ENCODE measurements around the gene JUP.

JUP gene

DNA sequence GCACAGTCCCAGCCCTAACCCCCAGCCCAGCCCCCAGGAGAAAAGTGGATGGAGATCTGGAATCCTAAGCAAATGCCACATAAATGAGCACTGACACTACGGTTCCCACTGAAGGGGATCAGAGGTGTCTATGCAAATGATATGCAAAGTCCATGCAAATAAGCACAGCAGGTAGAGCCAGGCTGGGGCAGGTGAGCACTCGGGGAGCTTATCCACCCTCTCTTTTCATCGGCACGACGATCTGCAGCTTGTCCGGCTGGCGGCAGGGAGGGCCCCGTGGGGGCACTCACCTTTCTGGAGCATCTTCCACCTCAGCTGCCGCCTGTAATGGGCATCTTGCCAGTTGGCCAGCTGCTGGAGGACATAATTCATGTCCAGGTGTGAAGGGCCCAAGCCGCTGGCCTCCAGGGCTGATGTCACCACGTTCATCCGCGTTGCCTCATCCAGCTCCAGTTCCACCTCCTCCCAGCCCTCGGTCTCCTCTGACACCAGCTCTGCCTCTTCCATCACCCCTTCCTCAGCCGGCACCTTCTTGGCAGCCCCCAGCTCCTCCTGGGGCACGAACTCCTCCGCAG lies 61.9 kb downstream of the JUP start:
- Histone ChIP-seq H3K4me1 (ENCODE audit: control insufficient read depth, insufficient read depth, low read length) (no peaks in the 10 kb centered on the region), H3K9me3 (ENCODE audit: control insufficient read depth, low read length) (no peaks in the 10 kb centered on the region), H3K4me3 (ENCODE audit: insufficient read depth, low read depth, low read length) (no peak overlapping the region), H3K27ac (ENCODE audit: insufficient read depth, low read depth, low read length, poor library complexity, severe bottlenecking) (no peak overlapping the region), H3K27me3 (ENCODE audit: control insufficient read depth, insufficient read depth, low read length, poor library complexity, severe bottlenecking) (no peaks in the 10 kb centered on the region), H3K36me3 (ENCODE audit: control insufficient read depth, insufficient read depth, low read length) (no peaks in the 10 kb centered on the region)
- WGBS, 2 experiments: 86 to 90% methylated on average over 16 to 17 of the region's 17 CpGs

DNA sequence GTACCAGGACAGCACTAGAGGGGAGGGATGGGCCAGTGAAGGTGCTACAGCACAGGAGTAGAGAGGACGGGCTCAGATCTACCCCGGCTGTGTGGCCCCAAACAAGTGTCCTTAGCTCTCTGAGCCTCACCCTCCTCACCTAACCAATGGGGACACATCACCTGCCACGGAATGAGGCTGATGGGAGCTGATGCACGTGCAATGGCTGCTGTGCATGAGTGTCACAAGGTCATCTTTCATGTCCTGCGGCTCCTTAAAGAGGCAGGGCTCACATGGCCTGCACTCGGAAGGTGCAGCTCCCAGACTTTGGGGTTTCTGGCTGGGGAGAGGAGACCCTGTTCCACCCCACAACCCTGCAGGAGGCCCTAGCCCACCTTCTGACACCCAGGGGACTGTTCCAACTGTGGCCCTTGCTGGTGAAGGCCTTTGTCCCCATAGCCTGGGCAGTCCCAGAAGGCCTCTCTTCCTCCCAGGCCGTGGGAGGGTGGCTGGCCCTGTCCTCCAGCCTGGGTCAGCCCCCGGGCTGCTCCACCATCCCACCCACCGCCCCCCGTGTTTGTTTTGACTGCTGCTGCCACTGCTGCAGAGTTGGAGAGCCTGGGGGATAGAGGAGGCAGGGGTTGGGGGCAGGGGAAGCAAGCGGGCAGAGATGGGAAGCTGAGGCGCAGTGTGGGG lies 62.6 kb downstream of the JUP start:
- Histone ChIP-seq H3K4me3 (ENCODE audit: insufficient read depth, low read depth, low read length) (no peak overlapping the region), H3K9me3 (ENCODE audit: control insufficient read depth, low read length) (no peaks in the 10 kb centered on the region), H3K4me1 (ENCODE audit: control insufficient read depth, insufficient read depth, low read length) (no peaks in the 10 kb centered on the region), H3K27ac (ENCODE audit: insufficient read depth, low read depth, low read length, poor library complexity, severe bottlenecking) (no peak overlapping the region), H3K36me3 (ENCODE audit: control insufficient read depth, insufficient read depth, low read length) (no peaks in the 10 kb centered on the region), H3K27me3 (ENCODE audit: control insufficient read depth, insufficient read depth, low read length, poor library complexity, severe bottlenecking) (no peaks in the 10 kb centered on the region)
- WGBS, 2 experiments: 84 to 85% methylated on average over 12 of the region's 12 CpGs

DNA sequence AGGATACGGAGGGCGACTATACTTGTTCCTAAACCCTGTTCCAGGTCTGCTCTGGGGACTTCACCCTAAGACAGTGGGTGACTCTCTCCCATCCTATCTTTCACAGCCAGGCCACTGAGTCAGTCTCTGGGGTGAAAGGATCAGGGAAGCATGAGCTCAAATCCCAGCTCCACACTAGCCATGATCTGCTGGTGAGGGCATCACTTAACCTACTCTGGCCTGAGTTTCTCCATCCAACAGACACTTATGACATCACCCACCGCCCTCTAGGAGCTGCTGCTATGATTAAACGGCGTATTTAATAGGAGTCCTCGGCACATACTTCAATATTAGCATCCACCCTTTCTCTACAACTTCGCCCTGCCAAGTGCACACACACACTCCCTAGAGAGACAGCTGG lies 64.3 kb downstream of the JUP start:
- no peaks in the 10 kb centered on the region for H3K9me3 ChIP-seq (ENCODE audit: control insufficient read depth, low read length)
- H3K27me3 ChIP-seq (ENCODE audit: control insufficient read depth, insufficient read depth, low read length, poor library complexity, severe bottlenecking): no peaks in the 10 kb centered on the region
- H3K27ac ChIP-seq (ENCODE audit: insufficient read depth, low read depth, low read length, poor library complexity, severe bottlenecking): no peak overlapping the region
- H3K36me3 ChIP-seq (ENCODE audit: control insufficient read depth, insufficient read depth, low read length): no peaks in the 10 kb centered on the region
- no peak overlapping the region for H3K4me3 ChIP-seq (ENCODE audit: insufficient read depth, low read depth, low read length)
- peaks cover 4% of the 10 kb centered on the region for H3K4me1 ChIP-seq (ENCODE audit: control insufficient read depth, insufficient read depth, low read length)
- 93% methylated on average over 7 of the region's 7 CpGs for WGBS, 2 experiments

DNA sequence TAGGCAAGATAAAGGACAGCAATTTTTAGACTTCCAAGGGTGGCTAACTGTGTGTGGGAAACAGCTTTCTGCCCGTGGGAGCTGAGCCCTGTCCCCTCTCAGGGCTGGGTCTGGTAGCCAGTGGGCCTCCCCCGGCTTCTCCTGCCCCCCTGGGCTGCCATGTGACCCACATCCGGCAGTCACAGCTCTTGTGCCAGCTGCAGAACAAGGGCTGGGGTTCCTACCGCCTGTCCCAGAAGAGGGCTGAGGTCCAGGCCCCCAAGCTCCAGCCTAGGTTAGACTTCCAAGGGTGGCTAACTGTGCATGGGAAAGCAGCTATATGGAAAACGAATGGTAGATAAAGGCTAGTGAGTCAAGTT lies 68.2 kb downstream of the JUP start:
- H3K27ac ChIP-seq (ENCODE audit: insufficient read depth, low read depth, low read length, poor library complexity, severe bottlenecking): no peak overlapping the region
- H3K4me1 ChIP-seq (ENCODE audit: control insufficient read depth, insufficient read depth, low read length): peaks cover 4% of the 10 kb centered on the region
- no peaks in the 10 kb centered on the region for H3K9me3 ChIP-seq (ENCODE audit: control insufficient read depth, low read length)
- 85 to 87% methylated on average over 5 of the region's 5 CpGs for WGBS, 2 experiments
- H3K27me3 ChIP-seq (ENCODE audit: control insufficient read depth, insufficient read depth, low read length, poor library complexity, severe bottlenecking): no peaks in the 10 kb centered on the region
- H3K4me3 ChIP-seq (ENCODE audit: insufficient read depth, low read depth, low read length): no peak overlapping the region
- H3K36me3 ChIP-seq (ENCODE audit: control insufficient read depth, insufficient read depth, low read length): no peaks in the 10 kb centered on the region

DNA sequence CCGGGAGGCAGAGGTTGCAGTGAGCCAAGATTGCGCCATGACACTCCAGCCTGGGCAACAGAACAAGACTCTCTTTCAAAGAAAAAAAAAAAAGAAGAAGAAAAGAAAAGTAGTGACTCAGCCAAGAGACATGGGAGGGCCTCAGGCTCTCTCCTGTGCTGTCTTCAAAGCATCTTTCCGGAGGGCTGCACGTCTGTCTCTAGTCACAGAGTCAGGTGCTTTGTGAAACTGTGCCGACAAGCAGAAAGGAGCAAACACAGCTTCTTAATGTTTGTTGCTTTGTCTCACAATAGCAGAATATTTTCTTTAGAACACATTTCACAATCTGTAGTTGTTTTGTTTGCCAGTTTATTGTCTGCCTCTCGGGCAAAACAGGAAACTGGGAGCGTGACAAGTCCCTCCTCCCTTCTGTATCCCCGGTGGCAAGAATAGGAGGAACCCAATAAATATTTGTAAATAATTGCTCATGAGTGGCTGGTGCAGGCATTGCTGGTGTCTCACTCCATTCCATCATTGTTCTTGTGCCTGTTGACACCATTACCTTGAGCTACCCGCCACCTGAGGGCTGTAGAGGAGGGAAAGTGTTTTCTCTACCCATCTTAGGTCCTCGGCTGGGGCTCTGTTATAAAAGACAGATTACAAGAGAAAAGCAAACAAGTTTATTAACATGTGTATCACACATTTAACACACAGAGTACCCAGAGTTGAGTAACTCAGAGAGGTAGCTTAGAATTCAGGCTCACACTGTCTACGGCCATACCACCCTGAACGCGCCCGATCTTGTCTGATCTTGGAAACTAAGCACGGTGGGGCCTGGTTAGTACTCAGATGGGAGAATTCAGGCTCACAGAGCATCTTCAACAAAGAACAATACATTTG lies 68.9 kb downstream of the JUP start:
- Histone ChIP-seq H3K36me3 (ENCODE audit: control insufficient read depth, insufficient read depth, low read length) (no peaks in the 10 kb centered on the region), H3K27ac (ENCODE audit: insufficient read depth, low read depth, low read length, poor library complexity, severe bottlenecking) (no peak overlapping the region), H3K4me1 (ENCODE audit: control insufficient read depth, insufficient read depth, low read length) (peaks cover 4% of the 10 kb centered on the region), H3K4me3 (ENCODE audit: insufficient read depth, low read depth, low read length) (no peak overlapping the region), H3K9me3 (ENCODE audit: control insufficient read depth, low read length) (no peaks in the 10 kb centered on the region), H3K27me3 (ENCODE audit: control insufficient read depth, insufficient read depth, low read length, poor library complexity, severe bottlenecking) (no peaks in the 10 kb centered on the region)
- WGBS, 2 experiments: 85 to 86% methylated on average over 14 to 15 of the region's 15 CpGs

DNA sequence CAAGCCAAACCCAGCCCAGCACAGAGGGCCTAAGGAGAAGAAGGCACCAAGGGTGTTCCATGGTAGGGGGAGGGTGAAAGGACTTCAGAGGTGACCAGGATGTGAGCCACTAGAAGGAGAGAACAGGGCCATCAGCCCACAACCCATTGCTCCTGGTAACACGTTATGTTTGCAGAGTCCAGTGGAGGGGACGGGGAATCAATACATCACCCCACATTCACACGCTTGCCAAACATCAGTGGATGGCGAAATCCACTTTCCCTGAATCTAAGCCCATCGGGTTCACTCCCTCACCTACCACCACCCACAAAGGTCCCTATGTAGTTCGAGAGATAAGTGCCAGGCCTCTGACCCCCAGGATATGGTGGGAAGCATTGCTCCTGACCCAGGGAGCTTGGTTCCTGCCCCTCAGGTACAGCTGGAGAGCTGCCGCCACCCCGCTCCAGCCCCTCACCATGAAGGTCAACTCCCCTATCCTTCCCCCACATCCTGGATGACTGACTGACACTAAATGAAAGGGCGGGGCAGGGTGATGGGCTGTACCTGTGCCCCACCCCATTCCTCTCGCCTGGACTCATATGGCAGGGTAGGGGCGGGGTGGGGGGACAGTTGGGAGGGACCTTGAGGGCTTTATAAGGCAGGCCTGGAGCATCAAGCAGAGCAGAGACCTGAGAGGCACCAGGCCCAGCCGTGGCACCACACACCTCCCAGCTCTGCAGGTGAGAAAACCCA lies 74.7 kb downstream of the JUP start, which contains the start of gene GAST:
TSS of gene GAST (plus strand) at position 663 of the 732 bp plus-strand sequence. CDS start 3,106 bp downstream, outside the sequence.
- peaks cover 37% of the 10 kb centered on the region for H3K27me3 ChIP-seq (ENCODE audit: control insufficient read depth, insufficient read depth, low read length, poor library complexity, severe bottlenecking)
- H3K4me3 ChIP-seq (ENCODE audit: insufficient read depth, low read depth, low read length): no peak within 1 kb of the TSS
- no peaks in the 10 kb centered on the region for H3K36me3 ChIP-seq (ENCODE audit: control insufficient read depth, insufficient read depth, low read length)
- no peak within 1 kb of the TSS for H3K27ac ChIP-seq (ENCODE audit: insufficient read depth, low read depth, low read length, poor library complexity, severe bottlenecking)
- no peaks in the 10 kb centered on the region for H3K9me3 ChIP-seq (ENCODE audit: control insufficient read depth, low read length)
- WGBS, 2 experiments: 88 to 91% methylated on average over 12 of the region's 12 CpGs
- H3K4me1 ChIP-seq (ENCODE audit: control insufficient read depth, insufficient read depth, low read length): no peaks in the 10 kb centered on the region

DNA sequence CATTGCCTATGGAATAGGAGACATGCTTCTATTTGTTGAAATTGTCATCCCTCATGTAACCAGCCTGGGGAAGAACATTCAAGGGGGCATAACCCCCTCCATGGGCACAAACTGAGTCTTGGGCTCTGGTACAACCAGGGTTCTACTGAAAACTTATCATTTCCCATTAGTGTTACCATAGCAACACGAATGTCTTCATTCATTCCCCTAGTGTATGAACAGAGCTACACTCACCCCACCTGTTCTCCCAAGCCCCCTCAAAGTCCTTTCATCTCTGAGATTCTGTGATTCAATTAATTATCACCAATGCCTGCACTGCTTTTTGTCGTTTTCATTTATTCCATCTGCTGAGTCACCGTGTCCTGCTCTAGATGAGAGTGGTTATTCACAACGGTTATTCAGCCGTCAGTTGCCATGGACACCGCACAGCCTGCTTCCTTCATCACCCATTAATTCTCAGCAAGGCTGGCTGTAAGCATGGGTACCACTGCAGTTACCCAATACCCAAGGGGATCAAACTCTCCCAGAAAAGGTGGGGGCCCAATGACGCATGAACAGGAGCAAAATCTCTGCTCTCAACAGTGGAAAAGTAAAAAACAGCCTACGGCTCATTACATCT lies 75.9 kb downstream of the JUP start:
- Histone ChIP-seq H3K4me1 (ENCODE audit: control insufficient read depth, insufficient read depth, low read length) (no peaks in the 10 kb centered on the region), H3K9me3 (ENCODE audit: control insufficient read depth, low read length) (no peaks in the 10 kb centered on the region), H3K27ac (ENCODE audit: insufficient read depth, low read depth, low read length, poor library complexity, severe bottlenecking) (no peak overlapping the region), H3K4me3 (ENCODE audit: insufficient read depth, low read depth, low read length) (no peak overlapping the region), H3K36me3 (ENCODE audit: control insufficient read depth, insufficient read depth, low read length) (no peaks in the 10 kb centered on the region), H3K27me3 (ENCODE audit: control insufficient read depth, insufficient read depth, low read length, poor library complexity, severe bottlenecking) (peaks cover 46% of the 10 kb centered on the region)
- 80 to 81% methylated on average over 8 of the region's 8 CpGs for WGBS, 2 experiments

DNA sequence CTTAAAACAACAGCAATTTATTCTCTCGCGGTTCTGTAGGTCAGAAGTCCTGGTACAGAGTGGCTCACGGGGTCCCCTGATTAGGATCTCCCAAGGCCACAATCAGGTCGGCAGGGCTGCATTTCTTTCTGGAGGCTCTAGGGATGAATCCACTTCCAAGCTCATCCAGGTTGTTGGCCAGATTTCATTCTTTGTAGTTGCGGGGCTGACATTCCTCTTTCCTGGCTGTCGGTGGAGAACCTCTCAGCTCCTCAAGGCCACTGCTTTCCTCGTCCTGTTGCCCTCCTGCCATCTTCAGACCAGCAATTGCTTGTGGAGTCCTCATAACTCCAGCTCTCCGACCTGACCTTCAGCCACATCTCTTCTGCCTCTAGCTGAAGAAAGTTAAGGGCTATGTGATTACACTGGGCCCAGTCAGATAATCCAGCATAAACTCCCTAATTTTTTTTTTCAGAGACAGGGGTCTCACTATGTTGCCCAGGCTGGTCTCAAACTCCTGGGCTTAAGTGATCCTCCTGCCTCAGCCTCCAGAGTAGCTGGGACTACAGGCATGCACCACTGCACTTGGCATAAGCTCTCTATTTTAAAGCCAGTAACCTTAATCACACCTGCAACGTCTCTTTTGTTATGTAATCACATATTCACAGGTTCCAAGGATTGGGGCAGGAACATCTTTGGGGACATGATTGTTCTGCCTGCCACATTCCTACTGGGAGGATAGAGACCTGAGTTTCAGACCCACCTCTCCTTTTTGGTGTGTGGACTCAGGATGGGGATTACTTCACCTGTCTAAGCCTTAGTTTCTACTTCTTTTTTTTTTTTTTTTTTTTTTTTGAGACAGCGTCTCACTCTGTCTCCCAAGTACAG lies 78.5 kb downstream of the JUP start:
- no peaks in the 10 kb centered on the region for H3K36me3 ChIP-seq (ENCODE audit: control insufficient read depth, insufficient read depth, low read length)
- H3K4me3 ChIP-seq (ENCODE audit: insufficient read depth, low read depth, low read length): no peak overlapping the region
- H3K27ac ChIP-seq (ENCODE audit: insufficient read depth, low read depth, low read length, poor library complexity, severe bottlenecking): no peak overlapping the region
- H3K27me3 ChIP-seq (ENCODE audit: control insufficient read depth, insufficient read depth, low read length, poor library complexity, severe bottlenecking): peaks cover 63% of the 10 kb centered on the region
- no peaks in the 10 kb centered on the region for H3K9me3 ChIP-seq (ENCODE audit: control insufficient read depth, low read length)
- peaks cover 5% of the 10 kb centered on the region for H3K4me1 ChIP-seq (ENCODE audit: control insufficient read depth, insufficient read depth, low read length)
- 79 to 80% methylated on average over 10 of the region's 10 CpGs for WGBS, 2 experiments

Measured in ectodermal cell (in vitro differentiated cells).